Smooth muscle cell (in vitro differentiated cells): ENCODE data around the gene IL17RD. TPM values are rescaled to one million over a fixed set of nuclear protein-coding genes. Genes with fewer than 3 reads are reported as not detected.

ENCODE experiments used
- DNase-seq: peaks from one replicate; lab custom pipeline; 2025; ENCODE audit not compliant: unreplicated experiment; lab: John Stamatoyannopoulos, UW
- H2AFZ ChIP-seq: fragments of 200-600 bp; sonication (generic); 2 replicates; pipeline ENCODE4 v1.6.0; 2016; ENCODE audit warnings: antibody characterized with exemption, low read depth, mild to moderate bottlenecking
- H3F3A ChIP-seq: fragments of 200-600 bp; sonication (generic); 2 replicates; pipeline ENCODE4 v1.6.0; 2017; ENCODE audit warnings: antibody characterized with exemption, low read depth
- H3K27ac ChIP-seq: fragments of 200-600 bp; sonication (generic); 2 replicates; pipeline ENCODE4 v1.5.1; 2016; ENCODE audit warnings: low read depth, mild to moderate bottlenecking
- H3K27me3 ChIP-seq: fragments of 200-600 bp; sonication (generic); 2 replicates; pipeline ENCODE4 v1.6.1; 2016; ENCODE audit warnings: low read depth, mild to moderate bottlenecking
- H3K36me3 ChIP-seq: fragments of 200-600 bp; sonication (generic); 2 replicates; pipeline ENCODE4 v1.5.1; 2016; ENCODE audit warnings: low read depth
- H3K4me1 ChIP-seq: fragments of 200-600 bp; sonication (generic); 2 replicates; pipeline ENCODE4 v1.5.1; 2016; ENCODE audit warnings: low read depth
- H3K4me2 ChIP-seq: fragments of 200-600 bp; sonication (generic); 2 replicates; pipeline ENCODE4 v1.6.0; 2016; ENCODE audit warnings: mild to moderate bottlenecking
- H3K4me3 ChIP-seq: fragments of 200-600 bp; sonication (generic); 2 replicates; pipeline ENCODE4 v1.5.1; 2016; ENCODE audit warnings: mild to moderate bottlenecking
- H3K79me2 ChIP-seq: fragments of 200-600 bp; sonication (generic); 2 replicates; pipeline ENCODE4 v1.6.0; 2016; ENCODE audit warnings: low read depth, mild to moderate bottlenecking
- H3K9ac ChIP-seq: fragments of 200-600 bp; sonication (generic); 2 replicates; pipeline ENCODE4 v1.6.0; 2016; ENCODE audit warnings: low read depth
- H3K9me3 ChIP-seq: fragments of 200-600 bp; sonication (generic); replicated peaks from 2 replicates; pipeline ENCODE4 v1.5.1; 2016; ENCODE audit warnings: low read depth
- H4K20me1 ChIP-seq: fragments of 200-600 bp; sonication (generic); 2 replicates; pipeline ENCODE4 v1.6.0; 2016; ENCODE audit warnings: low read depth
- WGBS: methylation state at CpG from one replicate; pipeline ENCODE4 v1.1.7; 2016; ENCODE audit warnings: low lambda C conversion rate; 5-methylcytosine and 5-hydroxymethylcytosine counted together
- polyA plus RNA-seq: library from polyadenylated mRNA; unstranded; fragments of >200 nt; fragmentation: Nextera tagmentation; extraction: Ambion mirVana; gene quantifications from 2 replicates; pipeline ENCODE4 v1.2.1, GENCODE V29; 2016
- total RNA-seq: library from RNA; depleted of rRNA; stranded (reverse); fragments of >200 nt; gene quantifications from 2 replicates; pipeline ENCODE4 v1.2.3, GENCODE V29; 2014
- TF ChIP-seq, protein P1 (sequence below): fragments of 200-600 bp; sonication (generic); IDR thresholded peaks from 2 replicates; pipeline ENCODE4 v1.5.1; 2017; ENCODE audit warnings: borderline replicate concordance, mild to moderate bottlenecking, antibody characterized with exemption; ENCODE audit not compliant: insufficient read depth, poor library complexity, severe bottlenecking

IL17RD gene
- total and polyA plus RNA-seq, 2 experiments from 2014 or later = 0.59 to 1.9 TPM

DNA sequence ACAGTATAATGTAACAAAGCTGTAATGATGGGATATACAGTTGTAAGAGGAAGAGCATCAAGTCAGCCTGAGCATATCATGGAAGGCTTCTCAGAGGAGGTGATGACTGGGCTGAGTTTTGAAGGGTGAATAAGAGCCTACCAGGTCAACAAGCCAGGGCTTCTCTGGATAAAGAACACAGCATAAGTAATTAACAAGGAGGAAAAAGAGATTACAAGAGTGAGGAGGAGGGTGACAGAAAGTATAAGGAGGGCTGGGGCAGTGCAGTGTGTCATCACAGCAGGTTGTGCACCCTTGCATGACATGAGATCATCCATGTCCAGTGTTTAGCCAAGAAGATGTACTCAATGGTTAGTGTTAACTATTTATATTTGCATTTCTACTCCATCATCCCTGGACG, 121.6 kb downstream of the IL17RD start:
- 91% methylated on average over 1 of the region's 1 CpG for WGBS
- H3K27me3 ChIP-seq = no peaks in the 10 kb centered on the region
- DNase-seq = no peak
- no peaks in the 10 kb centered on the region for H4K20me1 ChIP-seq
- no peak overlapping the region for H3K9ac ChIP-seq
- no peaks in the 10 kb centered on the region for H3K4me1 ChIP-seq
- H3K79me2 ChIP-seq = no peaks in the 10 kb centered on the region
- H3K27ac ChIP-seq = no peak overlapping the region
- no peaks in the 10 kb centered on the region for H3K9me3 ChIP-seq
- no peaks in the 10 kb centered on the region for H3F3A ChIP-seq
- no peak overlapping the region for H3K4me3 ChIP-seq
- H3K4me2 ChIP-seq = no peak overlapping the region
- H2AFZ ChIP-seq = no peak overlapping the region
- H3K36me3 ChIP-seq = no peaks in the 10 kb centered on the region
- TF ChIP-seq, protein P1, sequence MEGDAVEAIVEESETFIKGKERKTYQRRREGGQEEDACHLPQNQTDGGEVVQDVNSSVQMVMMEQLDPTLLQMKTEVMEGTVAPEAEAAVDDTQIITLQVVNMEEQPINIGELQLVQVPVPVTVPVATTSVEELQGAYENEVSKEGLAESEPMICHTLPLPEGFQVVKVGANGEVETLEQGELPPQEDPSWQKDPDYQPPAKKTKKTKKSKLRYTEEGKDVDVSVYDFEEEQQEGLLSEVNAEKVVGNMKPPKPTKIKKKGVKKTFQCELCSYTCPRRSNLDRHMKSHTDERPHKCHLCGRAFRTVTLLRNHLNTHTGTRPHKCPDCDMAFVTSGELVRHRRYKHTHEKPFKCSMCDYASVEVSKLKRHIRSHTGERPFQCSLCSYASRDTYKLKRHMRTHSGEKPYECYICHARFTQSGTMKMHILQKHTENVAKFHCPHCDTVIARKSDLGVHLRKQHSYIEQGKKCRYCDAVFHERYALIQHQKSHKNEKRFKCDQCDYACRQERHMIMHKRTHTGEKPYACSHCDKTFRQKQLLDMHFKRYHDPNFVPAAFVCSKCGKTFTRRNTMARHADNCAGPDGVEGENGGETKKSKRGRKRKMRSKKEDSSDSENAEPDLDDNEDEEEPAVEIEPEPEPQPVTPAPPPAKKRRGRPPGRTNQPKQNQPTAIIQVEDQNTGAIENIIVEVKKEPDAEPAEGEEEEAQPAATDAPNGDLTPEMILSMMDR = no peak

DNA sequence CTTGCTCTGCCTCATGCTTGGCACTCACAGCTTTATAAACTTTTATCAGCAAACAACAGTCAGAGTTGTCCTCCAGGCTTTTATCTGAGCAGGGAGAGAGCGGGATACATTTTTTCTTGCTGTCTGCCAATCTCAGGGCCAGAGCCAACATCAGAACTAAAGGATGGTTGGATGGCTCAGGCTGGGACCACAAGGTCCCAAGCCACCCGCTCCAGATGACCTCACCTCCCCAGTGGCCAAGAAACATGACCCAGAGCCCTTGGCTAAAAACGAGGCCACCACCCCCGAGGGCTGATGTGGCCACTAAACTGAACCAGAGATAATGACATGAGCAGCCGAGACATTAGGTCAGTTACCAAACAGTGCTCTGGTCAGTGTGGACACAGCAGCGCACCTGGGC, 123.5 kb downstream of the IL17RD start:
- Histone ChIP-seq H4K20me1 (no peaks in the 10 kb centered on the region), H3K27ac (no peak overlapping the region), H3K36me3 (no peaks in the 10 kb centered on the region), H3K79me2 (no peaks in the 10 kb centered on the region), H3F3A (peaks cover 5% of the 10 kb centered on the region), H3K4me2 (no peak overlapping the region), H2AFZ (no peak overlapping the region), H3K4me1 (no peaks in the 10 kb centered on the region), H3K4me3 (no peak overlapping the region), H3K9me3 (no peaks in the 10 kb centered on the region), H3K9ac (no peak overlapping the region), H3K27me3 (no peaks in the 10 kb centered on the region)
- TF ChIP-seq, protein P1 = no peak
- 79% methylated on average over 6 of the region's 6 CpGs for WGBS
- no peak for DNase-seq

Other genes with a start within 250 kb of the IL17RD start
- not detected in 2 replicates for gene SPATA12, start 104.7 kb downstream of the IL17RD start, total RNA-seq
- gene SPATA12, start 104.7 kb downstream of the IL17RD start, polyA plus RNA-seq = not detected in 2 replicates
- 2.1 TPM in 1 of 2 replicates, not detected in the other for gene HESX1, start 34.6 kb upstream of the IL17RD start, total RNA-seq
- gene HESX1, start 34.6 kb upstream of the IL17RD start, polyA plus RNA-seq = 0.43 TPM in 1 of 2 replicates, not detected in the other
- gene APPL1, start 62.4 kb upstream of the IL17RD start, total RNA-seq = 30.2 and 38.0 TPM in 2 replicates
- gene APPL1, start 62.4 kb upstream of the IL17RD start, polyA plus RNA-seq = 23.1 and 38.4 TPM in 2 replicates
- not detected in 2 replicates for gene ASB14, start 127.3 kb upstream of the IL17RD start, total RNA-seq
- gene ASB14, start 127.3 kb upstream of the IL17RD start, polyA plus RNA-seq = 0.17 and 0.33 TPM in 2 replicates